C4-2B (cell line): ENCODE results near the gene AIPL1.

ENCODE experiments used
- CTCF ChIP-seq: fragments of 450-650 bp; conservative IDR thresholded peaks from 2 replicates; pipeline ENCODE4 v1.5.1; 2017; ENCODE audit warnings: mild to moderate bottlenecking
- ZFX ChIP-seq: fragments of 450-650 bp; IDR thresholded peaks from 2 replicates; pipeline ENCODE4 v1.6.1; 2017

DNA sequence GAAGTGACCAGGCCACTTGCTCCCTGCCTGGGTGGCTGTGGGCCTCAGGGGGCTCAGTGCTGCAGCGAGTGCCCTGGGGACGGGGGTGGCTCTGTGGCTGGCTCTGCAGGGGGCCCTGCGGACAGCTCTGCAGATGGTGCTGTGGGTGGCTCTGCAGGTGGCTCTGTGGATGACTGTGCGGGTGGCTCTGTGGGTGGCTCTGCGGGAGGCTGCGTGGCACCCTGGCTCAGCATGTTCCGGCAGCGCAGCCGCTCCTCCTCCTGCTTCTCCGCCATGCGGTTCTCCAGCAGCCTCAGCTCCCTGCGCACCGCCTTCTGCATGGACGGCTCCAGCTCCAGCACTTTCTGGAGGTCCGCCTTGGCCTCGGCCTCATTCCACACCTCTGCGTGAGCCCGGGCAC is 9.5 kb downstream of the AIPL1 start:
- TF ChIP-seq CTCF, result no peak
- no peak for TF ChIP-seq ZFX
